ENCODE measurements around the gene SMYD3. TPM values are rescaled to one million over a fixed set of nuclear protein-coding genes. Genes with fewer than 3 reads are reported as not detected.
A peak's percentile ranks its signal among the peaks of the same experiment; 100 is the strongest.

Gene SMYD3
- total and polyA plus RNA-seq, 2 experiments from 2014 or later, result 30.8 to 68.5 TPM

DNA sequence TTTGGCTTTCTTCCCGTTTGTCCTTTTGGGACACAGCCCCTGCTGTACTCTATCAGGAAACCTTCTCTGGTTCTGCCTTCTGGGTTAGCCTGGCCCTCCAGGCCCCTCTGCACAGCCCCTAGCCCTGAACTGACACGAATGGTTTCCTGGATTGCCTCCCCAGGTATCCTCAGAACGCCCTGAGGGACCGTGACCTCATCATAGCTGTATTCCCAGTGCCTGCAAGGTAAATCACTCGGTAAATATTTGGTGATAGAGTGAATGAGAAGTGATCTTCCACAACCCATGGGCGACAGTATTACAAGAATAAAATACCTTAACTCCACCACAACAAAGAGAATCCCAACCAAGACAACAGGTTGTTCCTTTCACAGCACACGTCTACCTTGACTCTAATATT lies 637.2 kb downstream of the SMYD3 start:
- Histone ChIP-seq H4K20me1 (ENCODE audit: insufficient read depth, poor library complexity, severe bottlenecking) (no peaks in the 10 kb centered on the region), H3K79me2 (no peaks in the 10 kb centered on the region), H3K4me2 (no peak overlapping the region), H3K4me1 (ENCODE audit: insufficient read depth) (peaks cover 35% of the 10 kb centered on the region), H3K27ac (peak overlapping the region; percentile 66), H3K4me3 (no peak overlapping the region), H2AFZ (no peak overlapping the region), H3K27me3 (no peaks in the 10 kb centered on the region), H3K9me2 (replicated peaks; ENCODE audit: insufficient read depth) (no peaks in the 10 kb centered on the region), H3K36me3 (replicated peaks; ENCODE audit: insufficient read depth, low read depth) (no peaks in the 10 kb centered on the region), H3K9me3 (ENCODE audit: low read depth) (no peaks in the 10 kb centered on the region)
- DNase-seq (ENCODE audit: low spot score), result no peak
- TF ChIP-seq EZH2phosphoT487 (IDR thresholded peaks at IDR 0.05; ENCODE audit: low read depth, severe bottlenecking, unreplicated experiment) (no peak), EZH2 (IDR thresholded peaks at IDR 0.05; ENCODE audit: borderline replicate concordance) (no peak)
- TF ChIP-seq, protein P1, sequence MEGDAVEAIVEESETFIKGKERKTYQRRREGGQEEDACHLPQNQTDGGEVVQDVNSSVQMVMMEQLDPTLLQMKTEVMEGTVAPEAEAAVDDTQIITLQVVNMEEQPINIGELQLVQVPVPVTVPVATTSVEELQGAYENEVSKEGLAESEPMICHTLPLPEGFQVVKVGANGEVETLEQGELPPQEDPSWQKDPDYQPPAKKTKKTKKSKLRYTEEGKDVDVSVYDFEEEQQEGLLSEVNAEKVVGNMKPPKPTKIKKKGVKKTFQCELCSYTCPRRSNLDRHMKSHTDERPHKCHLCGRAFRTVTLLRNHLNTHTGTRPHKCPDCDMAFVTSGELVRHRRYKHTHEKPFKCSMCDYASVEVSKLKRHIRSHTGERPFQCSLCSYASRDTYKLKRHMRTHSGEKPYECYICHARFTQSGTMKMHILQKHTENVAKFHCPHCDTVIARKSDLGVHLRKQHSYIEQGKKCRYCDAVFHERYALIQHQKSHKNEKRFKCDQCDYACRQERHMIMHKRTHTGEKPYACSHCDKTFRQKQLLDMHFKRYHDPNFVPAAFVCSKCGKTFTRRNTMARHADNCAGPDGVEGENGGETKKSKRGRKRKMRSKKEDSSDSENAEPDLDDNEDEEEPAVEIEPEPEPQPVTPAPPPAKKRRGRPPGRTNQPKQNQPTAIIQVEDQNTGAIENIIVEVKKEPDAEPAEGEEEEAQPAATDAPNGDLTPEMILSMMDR (IDR thresholded peaks at IDR 0.05; ENCODE audit: poor library complexity), result no peak
- WGBS (ENCODE audit: low lambda C conversion rate, missing lambda C conversion rate), result 74% methylated on average over 7 of the region's 7 CpGs

DNA sequence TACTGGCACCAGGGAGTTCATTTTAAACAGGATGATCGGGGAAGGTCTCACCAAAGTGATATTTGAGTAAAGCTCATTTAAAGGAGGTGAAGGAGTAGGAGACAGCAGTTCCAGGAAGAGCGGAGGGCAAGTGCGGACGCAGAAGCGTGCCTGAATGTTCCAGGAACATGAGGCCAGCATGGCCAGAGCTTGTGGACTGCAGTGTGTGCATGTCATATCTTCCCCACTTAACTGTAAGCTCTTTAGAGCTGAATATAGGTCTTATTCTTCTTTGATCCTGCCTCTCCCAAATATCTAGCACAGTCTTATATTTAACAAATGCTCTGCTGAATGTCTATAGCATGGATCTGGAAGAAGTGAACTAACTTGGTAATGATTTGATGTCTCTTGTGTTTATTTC lies 639.3 kb downstream of the SMYD3 start:
- no peak overlapping the region for H3K4me2 ChIP-seq
- no peaks in the 10 kb centered on the region for H3K9me3 ChIP-seq (ENCODE audit: low read depth)
- H3K4me1 ChIP-seq (ENCODE audit: insufficient read depth), result peaks cover 18% of the 10 kb centered on the region
- H3K9me2 ChIP-seq (replicated peaks; ENCODE audit: insufficient read depth), result no peaks in the 10 kb centered on the region
- DNase-seq (ENCODE audit: low spot score), result no peak
- WGBS (ENCODE audit: low lambda C conversion rate, missing lambda C conversion rate), result 64% methylated on average over 5 of the region's 5 CpGs
- no peak overlapping the region for H2AFZ ChIP-seq
- H3K4me3 ChIP-seq, result no peak overlapping the region
- TF ChIP-seq, protein P1 (IDR thresholded peaks at IDR 0.05; ENCODE audit: poor library complexity), result no peak
- no peak for TF ChIP-seq EZH2 (IDR thresholded peaks at IDR 0.05; ENCODE audit: borderline replicate concordance)
- TF ChIP-seq EZH2phosphoT487 (IDR thresholded peaks at IDR 0.05; ENCODE audit: low read depth, severe bottlenecking, unreplicated experiment), result no peak
- no peaks in the 10 kb centered on the region for H4K20me1 ChIP-seq (ENCODE audit: insufficient read depth, poor library complexity, severe bottlenecking)
- H3K79me2 ChIP-seq, result no peaks in the 10 kb centered on the region
- H3K36me3 ChIP-seq (replicated peaks; ENCODE audit: insufficient read depth, low read depth), result no peaks in the 10 kb centered on the region
- H3K27me3 ChIP-seq, result no peaks in the 10 kb centered on the region
- H3K27ac ChIP-seq, result no peak overlapping the region

DNA sequence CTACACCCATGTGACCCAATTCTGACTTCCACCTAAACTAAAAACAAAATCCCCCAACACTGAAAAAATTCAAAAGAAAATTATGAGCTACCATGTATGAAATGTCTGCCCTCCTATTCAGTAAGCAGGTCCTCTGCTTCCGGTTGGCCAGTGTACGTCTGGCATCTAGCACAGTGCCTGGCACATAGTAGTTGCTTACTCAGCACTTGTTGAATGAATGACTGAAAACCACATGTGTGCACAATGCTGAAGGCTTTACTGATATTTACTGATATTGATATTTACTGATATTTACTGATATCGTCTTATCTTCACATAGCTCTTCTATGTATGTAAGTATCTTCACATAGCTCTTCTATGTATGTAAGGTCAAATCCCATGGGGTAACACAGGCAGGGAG lies 642.2 kb downstream of the SMYD3 start:
- no peaks in the 10 kb centered on the region for H3K27me3 ChIP-seq
- DNase-seq (ENCODE audit: low spot score), result no peak
- TF ChIP-seq EZH2 (IDR thresholded peaks at IDR 0.05; ENCODE audit: borderline replicate concordance) (no peak), EZH2phosphoT487 (IDR thresholded peaks at IDR 0.05; ENCODE audit: low read depth, severe bottlenecking, unreplicated experiment) (no peak)
- TF ChIP-seq, protein P1 (IDR thresholded peaks at IDR 0.05; ENCODE audit: poor library complexity), result no peak
- no peaks in the 10 kb centered on the region for H4K20me1 ChIP-seq (ENCODE audit: insufficient read depth, poor library complexity, severe bottlenecking)
- WGBS (ENCODE audit: low lambda C conversion rate, missing lambda C conversion rate), result 97% methylated on average over 3 of the region's 3 CpGs
- H3K4me2 ChIP-seq, result no peak overlapping the region
- no peak overlapping the region for H2AFZ ChIP-seq
- peaks cover 18% of the 10 kb centered on the region for H3K4me1 ChIP-seq (ENCODE audit: insufficient read depth)
- H3K9me2 ChIP-seq (replicated peaks; ENCODE audit: insufficient read depth), result no peaks in the 10 kb centered on the region
- no peaks in the 10 kb centered on the region for H3K36me3 ChIP-seq (replicated peaks; ENCODE audit: insufficient read depth, low read depth)
- no peaks in the 10 kb centered on the region for H3K79me2 ChIP-seq
- no peak overlapping the region for H3K27ac ChIP-seq
- no peak overlapping the region for H3K4me3 ChIP-seq
- H3K9me3 ChIP-seq (ENCODE audit: low read depth), result no peaks in the 10 kb centered on the region

Measured in hepatocyte (in vitro differentiated cells).